Erythroblast (primary cell): ENCODE results near the gene ATF2.

ENCODE experiments used
- GATA1 ChIP-seq: IDR thresholded peaks from 2 replicates; pipeline ENCODE4 v1.6.1; 2011; ENCODE audit warnings: low read depth, mild to moderate bottlenecking, control low read depth, low read length, moderate library complexity
- POLR2A ChIP-seq: IDR thresholded peaks from 2 replicates; pipeline ENCODE4 v1.6.1; 2011; ENCODE audit warnings: mild to moderate bottlenecking, low read length

- TF ChIP-seq GATA1 (no peak), POLR2A (no peak)
Measured at GRCh38 chr2:175064797-175065196, 103.2 kb downstream of the ATF2 start.
